Measurements from ENCODE around the gene ZNF668.
A peak's percentile ranks its signal among the peaks of the same experiment; 100 is the strongest.

Gene ZNF668

GRCh38 chr16:31109622-31110021 is 35.6 kb upstream of the ZNF668 start:
- intact Hi-C loops (cut with DNase I; ENCODE audit: low total_unique reads) = no loop called here
- no peak for DNase-seq
- Histone ChIP-seq H3K36me3 (peaks cover 19 to 37% (median 33%) of the 10 kb centered on the region in 3 donors), H3K4me1 (peaks cover 0 to 40% (median 17%) of the 10 kb centered on the region in 4 donors), H3K27me3 (no peaks in the 10 kb centered on the region), H3K4me3 (peak overlapping the region in 1 of 2 donors; percentile 88), H3K9me3 (no peaks in the 10 kb centered on the region), H3K27ac (peak overlapping the region in 1 of 2 donors; percentile 98)
- TF ChIP-seq CTCF (IDR thresholded peaks at IDR 0.05) = no peak

- no peaks in the 10 kb centered on the region for H3K27me3 ChIP-seq
- intact Hi-C loops (cut with DNase I; ENCODE audit: low total_unique reads) = no loop called here
- no peak for DNase-seq
- TF ChIP-seq CTCF (IDR thresholded peaks at IDR 0.05) = no peak
- H3K27ac ChIP-seq = peak overlapping the region; percentile 94 to 98
- no peaks in the 10 kb centered on the region for H3K9me3 ChIP-seq
- H3K4me3 ChIP-seq = peak overlapping the region; percentile 88 to 93
- H3K36me3 ChIP-seq = peaks cover 19 to 37% (median 33%) of the 10 kb centered on the region in 3 donors
- peaks cover 0 to 40% (median 17%) of the 10 kb centered on the region in 4 donors for H3K4me1 ChIP-seq
These were observed 34.9 kb upstream of the ZNF668 start for GRCh38 chr16:31108794-31109558.

DNA sequence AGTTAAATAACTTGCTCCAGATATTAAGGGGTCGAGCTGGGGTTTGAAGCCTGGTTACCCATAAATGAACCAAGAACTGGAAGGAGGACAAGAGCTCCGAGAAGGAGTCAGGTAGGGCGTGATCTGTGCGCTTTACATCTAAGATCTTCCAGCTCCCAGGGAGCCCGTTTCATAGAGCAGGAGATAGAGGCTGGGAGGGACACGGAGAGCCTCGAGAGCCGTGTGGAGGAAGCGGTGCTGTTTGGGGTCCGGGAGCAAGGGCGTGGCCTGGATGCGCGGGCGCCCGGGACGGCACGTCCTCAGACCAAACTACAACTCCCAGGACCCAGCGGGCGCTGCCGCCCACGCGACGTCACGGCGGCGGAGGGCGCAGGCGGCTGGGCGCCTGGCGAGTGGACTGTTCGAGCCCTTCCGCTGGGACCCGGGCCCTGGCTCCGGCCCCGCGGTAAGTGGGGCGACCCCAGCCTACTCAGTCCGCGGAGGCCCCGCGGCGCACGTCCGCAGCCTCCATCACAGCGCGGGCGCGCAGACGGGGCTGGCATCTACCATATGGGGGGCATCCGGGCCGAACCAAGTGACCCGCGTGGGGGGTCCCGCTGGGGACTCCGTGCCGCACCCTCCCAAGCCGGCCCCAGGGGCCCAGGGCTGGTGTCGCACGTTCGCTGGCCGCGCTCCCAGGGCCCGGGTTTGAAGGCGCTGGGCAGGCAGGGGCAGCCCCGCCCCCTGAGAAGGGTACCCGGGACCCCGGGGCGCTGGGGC is 34.2 kb upstream of the ZNF668 start, which contains the start of gene BCKDK:
BCKDK (plus strand) TSS at position 352 of the 759 bp plus-strand sequence. CDS start 838 bp downstream, outside the sequence.
- Histone ChIP-seq H3K27me3 (no peaks in the 10 kb centered on the region), H3K9me3 (no peaks in the 10 kb centered on the region), H3K36me3 (peaks cover 19 to 37% (median 33%) of the 10 kb centered on the region in 3 donors), H3K4me1 (peaks cover 0 to 34% (median 17%) of the 10 kb centered on the region in 4 donors), H3K4me3 (peak within 1 kb of the TSS; percentile 88 to 93), H3K27ac (peak within 1 kb of the TSS; percentile 94 to 98)
- DNase-seq = peak; percentile 66 to 86
- intact Hi-C loops (cut with DNase I; ENCODE audit: low total_unique reads) = no loop called here
- no peak for TF ChIP-seq CTCF (IDR thresholded peaks at IDR 0.05)

DNA sequence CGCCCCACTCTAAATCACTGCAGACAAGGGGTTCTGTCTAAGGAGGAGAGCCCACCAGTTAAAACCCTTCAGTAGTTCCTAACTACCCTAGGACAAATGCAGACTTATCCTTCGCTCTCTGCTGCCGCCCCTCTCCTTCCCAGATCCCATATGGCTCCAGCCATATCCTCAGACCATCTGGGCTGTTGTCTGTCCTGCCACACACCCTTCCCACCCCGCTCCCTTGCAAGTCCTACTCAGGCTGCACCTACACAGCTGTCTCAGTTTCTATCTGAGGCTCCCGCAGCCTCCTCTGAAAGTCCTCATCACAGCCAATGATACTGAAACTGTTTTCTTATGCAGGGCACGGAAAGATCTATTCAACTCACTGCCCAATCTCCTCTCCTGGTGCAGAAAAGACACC is 33.4 kb upstream of the ZNF668 start:
- no peak overlapping the region for H3K4me3 ChIP-seq
- H3K27ac ChIP-seq = peak overlapping the region; percentile 94 to 98
- intact Hi-C loops (cut with DNase I; ENCODE audit: low total_unique reads) = no loop called here

More for the DNA sequence above, 33.4 kb upstream of the ZNF668 start:
- TF ChIP-seq CTCF (IDR thresholded peaks at IDR 0.05) = no peak
- Histone ChIP-seq H3K4me1 (peaks cover 0 to 27% (median 17%) of the 10 kb centered on the region in 4 donors), H3K27me3 (no peaks in the 10 kb centered on the region), H3K9me3 (no peaks in the 10 kb centered on the region), H3K36me3 (peaks cover 19 to 30% (median 30%) of the 10 kb centered on the region in 3 donors)
- DNase-seq = no peak
